ENCODE data around the gene TCF25. TPM values are rescaled to one million over a fixed set of nuclear protein-coding genes. Genes with fewer than 3 reads are reported as not detected.

The TCF25 gene
- total and polyA plus RNA-seq, 2 donors (not counting 1 experiment from before 2014, with no cell fraction given): 150 to 176 TPM

GRCh38 chr16:89847940-89848297, 25.5 kb upstream of the TCF25 start:
- Histone ChIP-seq H3K4me3 (replicated peaks in 1 of 4; ENCODE audit: control extremely low read depth in 1 of 4, insufficient read depth in 1 of 4, low read depth in 3 of 4, low read length in 4 of 4) (no peak overlapping the region), H3K4me2 (ENCODE audit: extremely low read depth, insufficient read depth, low read length) (no peak overlapping the region), H3K27me3 (ENCODE audit: control insufficient read depth, insufficient read depth, low read length) (no peaks in the 10 kb centered on the region), H3K36me3 (ENCODE audit: control insufficient read depth, insufficient read depth, low read length) (no peaks in the 10 kb centered on the region), H3K9ac (ENCODE audit: insufficient read depth, low read length) (no peak overlapping the region), H3K79me2 (ENCODE audit: control insufficient read depth, insufficient read depth, low read length) (no peaks in the 10 kb centered on the region), H3K9me3 (ENCODE audit: control insufficient read depth, insufficient read depth, low read depth, low read length) (no peaks in the 10 kb centered on the region), H3K4me1 (ENCODE audit: control insufficient read depth, extremely low read depth, insufficient read depth, low read length) (no peaks in the 10 kb centered on the region), H3K27ac (ENCODE audit: insufficient read depth, low read length) (no peak overlapping the region), H4K20me1 (ENCODE audit: control insufficient read depth, extremely low read depth, insufficient read depth, low read length) (no peaks in the 10 kb centered on the region), H2AFZ (ENCODE audit: low read length) (no peak overlapping the region)
- no peak for TF ChIP-seq EZH2 (IDR thresholded peaks at IDR 0.05; ENCODE audit: low read length, missing control alignments)
- TF ChIP-seq, protein P1, sequence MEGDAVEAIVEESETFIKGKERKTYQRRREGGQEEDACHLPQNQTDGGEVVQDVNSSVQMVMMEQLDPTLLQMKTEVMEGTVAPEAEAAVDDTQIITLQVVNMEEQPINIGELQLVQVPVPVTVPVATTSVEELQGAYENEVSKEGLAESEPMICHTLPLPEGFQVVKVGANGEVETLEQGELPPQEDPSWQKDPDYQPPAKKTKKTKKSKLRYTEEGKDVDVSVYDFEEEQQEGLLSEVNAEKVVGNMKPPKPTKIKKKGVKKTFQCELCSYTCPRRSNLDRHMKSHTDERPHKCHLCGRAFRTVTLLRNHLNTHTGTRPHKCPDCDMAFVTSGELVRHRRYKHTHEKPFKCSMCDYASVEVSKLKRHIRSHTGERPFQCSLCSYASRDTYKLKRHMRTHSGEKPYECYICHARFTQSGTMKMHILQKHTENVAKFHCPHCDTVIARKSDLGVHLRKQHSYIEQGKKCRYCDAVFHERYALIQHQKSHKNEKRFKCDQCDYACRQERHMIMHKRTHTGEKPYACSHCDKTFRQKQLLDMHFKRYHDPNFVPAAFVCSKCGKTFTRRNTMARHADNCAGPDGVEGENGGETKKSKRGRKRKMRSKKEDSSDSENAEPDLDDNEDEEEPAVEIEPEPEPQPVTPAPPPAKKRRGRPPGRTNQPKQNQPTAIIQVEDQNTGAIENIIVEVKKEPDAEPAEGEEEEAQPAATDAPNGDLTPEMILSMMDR (conservative IDR thresholded peaks at IDR 0.05 in 1 of 2, IDR thresholded peaks at IDR 0.05 in 1 of 2; ENCODE audit: low read depth in 1 of 2, low read length in 2 of 2): no peak
- no peak for DNase-seq (ENCODE audit: low read depth in 2 of 2)

DNA sequence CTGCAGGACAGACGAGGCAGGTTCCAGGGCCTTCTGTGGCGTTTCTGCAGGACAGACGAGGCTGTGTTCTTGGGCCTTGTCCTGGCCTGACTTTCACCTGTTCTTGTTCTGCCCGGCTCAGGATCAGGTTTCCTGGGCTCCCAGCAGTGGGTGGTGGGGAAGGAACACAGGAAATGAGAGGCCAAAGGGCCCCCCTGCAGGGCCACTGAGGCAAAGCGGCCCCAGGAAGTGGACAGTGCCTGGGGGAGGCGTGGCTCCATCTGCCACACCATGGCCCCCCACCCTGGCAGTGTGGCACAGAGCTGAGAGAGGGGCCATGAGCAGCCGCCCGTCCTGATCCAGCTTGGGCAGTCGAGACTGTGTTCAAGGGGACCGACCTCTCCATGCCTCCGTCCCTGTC, 24.4 kb upstream of the TCF25 start:
- no peak overlapping the region for H3K4me2 ChIP-seq (ENCODE audit: extremely low read depth, insufficient read depth, low read length)
- H3K27ac ChIP-seq (ENCODE audit: insufficient read depth, low read length): no peak overlapping the region
- TF ChIP-seq EZH2 (IDR thresholded peaks at IDR 0.05; ENCODE audit: low read length, missing control alignments): no peak
- TF ChIP-seq, protein P1 (conservative IDR thresholded peaks at IDR 0.05 in 1 of 2, IDR thresholded peaks at IDR 0.05 in 1 of 2; ENCODE audit: low read depth in 1 of 2, low read length in 2 of 2): no peak
- no peaks in the 10 kb centered on the region for H3K27me3 ChIP-seq (ENCODE audit: control insufficient read depth, insufficient read depth, low read length)
- no peak overlapping the region for H2AFZ ChIP-seq (ENCODE audit: low read length)
- DNase-seq (ENCODE audit: low read depth in 2 of 2): no peak
- H3K79me2 ChIP-seq (ENCODE audit: control insufficient read depth, insufficient read depth, low read length): no peaks in the 10 kb centered on the region
- H4K20me1 ChIP-seq (ENCODE audit: control insufficient read depth, extremely low read depth, insufficient read depth, low read length): no peaks in the 10 kb centered on the region
- H3K9ac ChIP-seq (ENCODE audit: insufficient read depth, low read length): no peak overlapping the region
- H3K9me3 ChIP-seq (ENCODE audit: control insufficient read depth, insufficient read depth, low read depth, low read length): no peaks in the 10 kb centered on the region
- H3K36me3 ChIP-seq (ENCODE audit: control insufficient read depth, insufficient read depth, low read length): no peaks in the 10 kb centered on the region
- no peak overlapping the region for H3K4me3 ChIP-seq (replicated peaks in 1 of 4; ENCODE audit: control extremely low read depth in 1 of 4, insufficient read depth in 1 of 4, low read depth in 3 of 4, low read length in 4 of 4)
- H3K4me1 ChIP-seq (ENCODE audit: control insufficient read depth, extremely low read depth, insufficient read depth, low read length): no peaks in the 10 kb centered on the region

- no peak overlapping the region for H3K9ac ChIP-seq (ENCODE audit: insufficient read depth, low read length)
- TF ChIP-seq, protein P1 (conservative IDR thresholded peaks at IDR 0.05 in 1 of 2, IDR thresholded peaks at IDR 0.05 in 1 of 2; ENCODE audit: low read depth in 1 of 2, low read length in 2 of 2): no peak
- no peak for TF ChIP-seq EZH2 (IDR thresholded peaks at IDR 0.05; ENCODE audit: low read length, missing control alignments)
- H3K36me3 ChIP-seq (ENCODE audit: control insufficient read depth, insufficient read depth, low read length): no peaks in the 10 kb centered on the region
- no peaks in the 10 kb centered on the region for H3K27me3 ChIP-seq (ENCODE audit: control insufficient read depth, insufficient read depth, low read length)
- H2AFZ ChIP-seq (ENCODE audit: low read length): no peak overlapping the region
- no peak overlapping the region for H3K4me3 ChIP-seq (replicated peaks in 1 of 4; ENCODE audit: control extremely low read depth in 1 of 4, insufficient read depth in 1 of 4, low read depth in 3 of 4, low read length in 4 of 4)
- no peaks in the 10 kb centered on the region for H4K20me1 ChIP-seq (ENCODE audit: control insufficient read depth, extremely low read depth, insufficient read depth, low read length)
- H3K4me2 ChIP-seq (ENCODE audit: extremely low read depth, insufficient read depth, low read length): no peak overlapping the region
- no peaks in the 10 kb centered on the region for H3K79me2 ChIP-seq (ENCODE audit: control insufficient read depth, insufficient read depth, low read length)
- H3K27ac ChIP-seq (ENCODE audit: insufficient read depth, low read length): no peak overlapping the region
- H3K4me1 ChIP-seq (ENCODE audit: control insufficient read depth, extremely low read depth, insufficient read depth, low read length): no peaks in the 10 kb centered on the region
- H3K9me3 ChIP-seq (ENCODE audit: control insufficient read depth, insufficient read depth, low read depth, low read length): no peaks in the 10 kb centered on the region
- DNase-seq (ENCODE audit: low read depth in 2 of 2): no peak
Observed at GRCh38 chr16:89853306-89853993, 19.9 kb upstream of the TCF25 start.
